IMR-90 (cell line): ENCODE data around the gene MTREX.

Experiments used
- CTCF ChIP-seq: conservative IDR thresholded peaks from 2 replicates; pipeline ENCODE4 v1.5.1; 2012; ENCODE audit warnings: mild to moderate bottlenecking, low read depth, low read length, improper control_type of control experiment
- POLR2A ChIP-seq: IDR thresholded peaks from 2 replicates; pipeline ENCODE4 v1.6.1; 2012; ENCODE audit warnings: mild to moderate bottlenecking, low read depth, low read length
- RAD21 ChIP-seq: IDR thresholded peaks from 2 replicates; pipeline ENCODE4 v1.6.1; 2012; ENCODE audit warnings: low read length, improper control_type of control experiment
- RFX5 ChIP-seq: IDR thresholded peaks from 2 replicates; pipeline ENCODE4 v1.8.0; 2012; ENCODE audit warnings: low read depth, mild to moderate bottlenecking, low read length, moderate library complexity
- SMC3 ChIP-seq: fragments of 150-350 bp; IDR thresholded peaks from 2 replicates; pipeline ENCODE4 v1.6.1; 2016; ENCODE audit warnings: low read depth, mild to moderate bottlenecking, antibody characterized with exemption, low read length, moderate library complexity

DNA sequence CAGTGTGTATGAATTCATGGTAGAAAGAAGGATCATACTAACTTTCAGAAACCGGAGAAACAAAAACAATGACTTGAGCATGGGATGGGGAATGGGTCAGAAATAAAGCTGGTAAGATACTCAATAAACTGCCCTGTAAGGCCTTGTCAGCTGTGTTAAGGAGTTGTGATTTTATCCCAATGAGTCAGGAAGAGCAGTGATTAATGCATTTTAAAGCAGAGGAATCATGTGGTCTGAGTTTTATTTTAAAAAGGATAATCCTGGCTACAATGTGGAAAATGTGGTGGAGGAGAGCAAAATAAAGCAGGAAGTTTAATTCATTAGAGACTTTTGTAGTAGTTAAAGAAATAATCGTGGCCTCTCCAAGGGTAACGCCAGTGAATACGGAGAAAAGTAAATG lies 29.0 kb upstream of the MTREX start:
- TF ChIP-seq CTCF (no peak), RAD21 (no peak), RFX5 (no peak), SMC3 (no peak), POLR2A (no peak)
